HCEC 1CT (cell line): Measurements from ENCODE around the gene CHCHD6.

Source experiments
- DNase-seq: peaks from one replicate; pipeline ENCODE4 v3.0.0-alpha.2; 2017

The CHCHD6 gene

DNA sequence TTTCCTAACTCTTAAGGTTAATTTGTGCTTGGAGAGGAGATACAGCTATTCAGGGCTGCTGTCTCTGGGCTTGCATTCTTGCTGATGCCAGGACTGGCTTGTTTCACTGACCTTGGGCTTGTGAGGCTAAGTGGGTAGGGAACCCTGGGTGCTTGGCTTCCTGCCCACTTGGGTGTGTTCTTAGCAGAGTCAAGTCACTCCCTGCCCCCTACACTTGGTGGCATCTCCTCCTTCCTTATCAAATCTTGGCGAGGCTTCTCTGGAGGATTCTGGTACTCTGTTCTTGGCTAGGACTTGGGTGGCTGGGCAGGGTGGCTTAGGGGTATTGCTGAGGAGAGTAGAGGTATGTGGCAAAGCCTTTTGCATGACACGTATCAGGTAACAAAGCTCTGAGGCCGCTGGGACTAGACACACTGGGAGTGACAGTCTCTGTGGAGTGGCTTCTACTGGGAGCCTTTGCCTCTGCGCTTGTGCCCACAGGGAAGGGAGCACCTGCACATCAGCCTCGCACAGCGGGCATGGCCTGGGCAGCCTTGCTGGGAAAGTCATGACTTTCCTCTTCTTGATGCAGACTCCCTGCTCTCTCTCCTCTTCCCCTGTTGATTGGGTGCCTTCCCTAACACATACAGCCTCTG, 41.8 kb downstream of the CHCHD6 start:
- no peak for DNase-seq

DNA sequence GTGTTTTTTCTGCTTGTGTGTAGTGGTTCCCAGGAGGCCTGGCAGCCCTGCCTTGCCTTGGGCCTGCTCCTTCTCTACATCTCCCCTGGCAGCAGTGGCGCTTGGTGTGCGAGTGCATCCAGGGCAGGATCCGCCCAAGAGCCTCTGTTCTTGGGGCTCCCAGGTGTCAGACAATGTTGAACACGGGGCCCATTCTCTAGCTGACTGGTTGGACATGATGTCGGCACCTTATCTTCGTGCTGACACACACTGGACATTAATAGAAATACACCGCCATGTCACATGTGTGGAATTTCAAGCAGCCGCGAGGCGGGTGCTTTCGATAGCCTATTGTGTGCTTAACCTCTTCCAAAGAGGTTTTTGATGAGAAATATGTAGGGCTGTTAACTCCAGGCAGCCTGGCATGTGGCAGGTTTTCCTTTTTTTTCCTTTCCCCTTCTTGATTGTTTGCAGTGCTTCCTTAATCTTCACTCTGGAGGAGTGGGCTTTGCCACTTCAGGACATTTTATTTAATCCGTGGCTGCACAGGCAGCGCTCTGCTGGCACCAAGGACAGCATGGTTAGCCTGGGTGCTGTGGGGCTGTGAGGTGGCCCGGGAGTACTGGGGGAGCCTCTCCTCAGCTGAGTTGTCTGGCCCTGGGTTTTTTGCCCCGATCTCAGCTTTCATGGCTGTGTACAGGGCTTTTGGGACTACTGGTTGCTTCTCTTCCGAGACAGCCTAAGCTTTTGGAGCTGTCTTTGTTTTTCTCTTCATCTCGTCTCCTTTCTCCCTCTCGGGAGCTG, 42.5 kb downstream of the CHCHD6 start:
- DNase-seq, result no peak

DNA sequence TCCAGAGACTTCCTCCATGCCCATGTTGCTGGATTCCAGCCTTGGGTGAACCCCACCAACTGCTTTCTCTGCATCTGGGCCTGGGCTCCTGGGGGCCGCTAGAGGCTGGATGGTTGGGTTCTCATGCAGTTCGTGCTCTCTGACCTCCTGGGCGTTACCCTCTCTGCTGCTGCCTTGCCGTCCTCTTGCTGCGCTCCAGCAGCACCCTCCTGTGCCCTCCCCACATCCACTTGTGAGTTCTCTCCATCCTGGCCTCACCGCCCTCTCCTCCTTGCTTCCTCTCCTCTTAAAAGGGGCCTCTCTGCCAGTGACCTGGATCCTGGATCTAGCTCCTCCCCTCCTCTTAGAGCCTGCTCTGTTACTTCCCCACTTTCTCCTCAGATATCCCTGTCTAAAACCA, 43.7 kb downstream of the CHCHD6 start:
- no peak for DNase-seq

DNA sequence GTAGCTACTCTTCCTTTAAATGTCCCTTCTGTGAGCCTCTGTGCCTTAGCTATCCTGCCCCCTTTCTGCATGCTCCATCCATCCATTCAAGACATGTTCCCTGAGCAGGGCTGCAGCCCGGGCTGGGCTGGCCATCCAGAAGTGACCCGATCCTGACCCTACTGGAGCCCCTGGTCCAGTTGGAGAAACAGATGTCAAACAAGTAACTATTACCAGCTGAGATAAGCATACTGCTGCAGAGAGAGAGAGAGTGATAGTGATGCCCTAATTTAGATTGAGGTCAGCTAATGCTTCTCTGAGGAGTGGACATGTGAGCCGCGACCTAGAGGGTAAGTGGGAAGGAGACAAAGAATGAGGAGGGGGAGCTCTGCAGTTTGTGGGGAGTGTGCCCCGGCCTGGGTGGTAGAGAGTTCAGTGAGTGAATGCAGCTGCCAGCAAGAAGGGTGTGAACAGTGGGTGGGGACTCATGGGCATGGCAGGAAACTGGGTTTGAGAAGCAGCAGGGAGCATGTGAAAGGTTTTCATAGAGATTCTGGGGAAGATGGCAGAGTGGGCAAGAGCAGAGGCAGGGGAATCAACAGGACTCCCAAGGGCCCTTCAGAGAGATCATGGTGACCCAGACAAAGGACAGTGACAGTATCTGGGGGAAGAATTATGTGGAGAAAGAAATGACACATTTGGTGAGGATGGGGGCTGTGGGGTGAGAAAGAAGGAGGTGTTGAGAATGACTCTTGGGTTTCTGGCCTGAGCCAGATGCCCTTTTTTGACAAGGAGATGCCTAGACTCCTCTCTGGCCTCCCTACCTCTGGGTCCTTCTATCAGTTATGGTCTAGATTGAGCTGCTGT, 44.9 kb downstream of the CHCHD6 start:
- DNase-seq, result no peak

DNA sequence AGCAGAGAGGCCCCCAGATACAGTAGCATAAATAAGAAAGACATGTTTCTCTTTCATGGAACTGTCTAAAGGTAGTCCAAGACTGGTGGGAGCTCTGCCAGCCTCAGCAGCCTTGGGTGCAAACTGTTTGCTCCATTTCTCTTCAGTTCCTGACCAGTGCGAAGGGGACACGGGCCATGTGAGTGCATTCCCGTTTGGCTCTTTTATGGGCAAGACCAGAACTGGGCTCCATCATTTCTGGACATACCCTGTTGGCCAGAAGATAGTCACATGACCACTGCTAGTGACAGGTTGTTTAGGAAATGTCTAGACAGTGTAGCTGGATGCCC, 45.5 kb downstream of the CHCHD6 start:
- DNase-seq, result no peak

DNA sequence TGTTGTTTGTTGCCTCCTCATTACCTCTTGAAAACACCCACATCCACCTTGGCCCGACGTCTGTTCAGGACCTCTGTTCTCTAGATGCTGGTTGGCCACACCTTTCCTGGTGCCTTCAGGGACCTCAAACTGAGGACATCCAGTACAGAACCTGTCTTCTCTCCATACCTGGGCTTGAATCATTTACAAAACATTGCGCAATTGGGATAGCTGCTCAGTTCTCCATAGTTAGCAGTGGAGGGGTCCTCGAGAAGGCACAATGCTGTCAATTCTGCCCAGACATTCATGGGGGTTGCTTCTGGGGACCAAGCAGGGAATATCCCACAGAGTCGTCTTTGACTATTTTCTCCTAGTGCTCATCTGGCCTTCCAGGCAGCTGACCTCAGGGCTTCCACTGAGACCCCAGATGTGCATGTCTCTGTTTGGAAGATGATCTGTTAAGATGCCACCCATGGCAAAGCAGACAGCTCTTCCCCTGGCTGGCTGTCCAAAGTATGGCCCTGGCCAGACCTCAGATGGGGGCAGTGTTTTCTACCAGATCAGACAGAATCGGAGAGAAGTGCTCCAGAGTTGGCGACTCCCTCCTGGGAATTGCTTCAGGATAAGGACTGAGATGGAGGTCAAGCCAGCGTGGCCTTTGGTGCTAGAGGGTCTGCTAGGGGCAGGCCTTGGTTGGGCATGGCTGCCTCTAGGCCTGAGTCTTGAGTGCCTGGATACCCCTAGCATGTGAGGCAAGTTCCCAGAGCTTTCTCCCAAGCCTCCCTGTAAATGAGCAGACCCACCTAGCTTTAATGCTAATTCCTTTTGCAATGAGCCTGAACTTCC, 46.1 kb downstream of the CHCHD6 start:
- no peak for DNase-seq

DNA sequence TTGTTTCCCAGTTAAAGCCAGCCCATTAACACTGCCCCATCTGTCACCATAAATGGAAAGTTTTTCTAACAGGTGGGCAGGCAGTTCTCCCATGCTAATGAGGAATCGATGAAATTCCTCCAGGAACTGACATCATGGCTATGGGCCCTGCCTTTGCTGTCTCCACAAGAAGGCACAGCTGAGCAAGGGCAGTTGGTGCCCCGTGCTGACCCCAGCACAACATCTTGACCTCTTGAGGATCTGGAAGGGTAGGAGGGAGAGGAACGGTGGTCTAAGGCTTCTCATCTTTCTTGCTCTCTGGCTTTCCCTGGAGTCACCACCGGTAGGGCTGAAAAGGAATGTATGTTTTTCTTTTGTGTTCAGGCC, 46.7 kb downstream of the CHCHD6 start:
- DNase-seq, result no peak

DNA sequence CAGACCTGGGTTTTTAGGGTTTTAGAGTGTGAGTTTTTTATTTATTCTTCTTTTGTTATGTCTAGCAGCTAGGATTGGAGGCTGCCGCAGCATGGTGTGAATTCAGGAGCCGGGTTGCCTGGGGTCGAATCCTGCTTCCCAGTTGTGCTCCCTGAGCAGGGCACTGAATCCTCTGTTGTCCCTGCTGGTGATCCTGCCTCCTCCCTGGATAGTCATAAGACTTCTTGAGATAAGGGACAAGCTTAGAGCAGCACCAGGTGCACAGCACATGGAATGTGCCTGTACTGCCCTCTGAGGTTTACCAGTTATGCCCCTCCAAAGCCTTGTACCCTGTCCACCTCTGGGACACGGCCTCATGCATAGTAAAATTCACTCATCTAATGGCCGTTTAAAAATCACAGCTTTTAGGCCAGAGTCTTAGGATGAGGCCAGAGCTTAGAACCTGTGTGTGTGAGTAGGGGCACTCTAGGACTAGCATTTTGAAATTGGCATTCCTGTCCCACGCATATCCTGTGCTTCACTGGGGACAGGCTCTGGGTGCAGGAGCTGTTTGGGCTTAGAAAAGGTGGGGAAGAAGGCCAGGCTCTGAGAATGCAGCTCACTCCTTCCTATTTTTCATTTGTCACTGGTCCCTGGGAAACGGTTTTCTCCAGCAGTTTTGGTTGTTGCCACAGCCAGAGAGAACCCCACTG, 47.7 kb downstream of the CHCHD6 start:
- DNase-seq, result no peak

DNA sequence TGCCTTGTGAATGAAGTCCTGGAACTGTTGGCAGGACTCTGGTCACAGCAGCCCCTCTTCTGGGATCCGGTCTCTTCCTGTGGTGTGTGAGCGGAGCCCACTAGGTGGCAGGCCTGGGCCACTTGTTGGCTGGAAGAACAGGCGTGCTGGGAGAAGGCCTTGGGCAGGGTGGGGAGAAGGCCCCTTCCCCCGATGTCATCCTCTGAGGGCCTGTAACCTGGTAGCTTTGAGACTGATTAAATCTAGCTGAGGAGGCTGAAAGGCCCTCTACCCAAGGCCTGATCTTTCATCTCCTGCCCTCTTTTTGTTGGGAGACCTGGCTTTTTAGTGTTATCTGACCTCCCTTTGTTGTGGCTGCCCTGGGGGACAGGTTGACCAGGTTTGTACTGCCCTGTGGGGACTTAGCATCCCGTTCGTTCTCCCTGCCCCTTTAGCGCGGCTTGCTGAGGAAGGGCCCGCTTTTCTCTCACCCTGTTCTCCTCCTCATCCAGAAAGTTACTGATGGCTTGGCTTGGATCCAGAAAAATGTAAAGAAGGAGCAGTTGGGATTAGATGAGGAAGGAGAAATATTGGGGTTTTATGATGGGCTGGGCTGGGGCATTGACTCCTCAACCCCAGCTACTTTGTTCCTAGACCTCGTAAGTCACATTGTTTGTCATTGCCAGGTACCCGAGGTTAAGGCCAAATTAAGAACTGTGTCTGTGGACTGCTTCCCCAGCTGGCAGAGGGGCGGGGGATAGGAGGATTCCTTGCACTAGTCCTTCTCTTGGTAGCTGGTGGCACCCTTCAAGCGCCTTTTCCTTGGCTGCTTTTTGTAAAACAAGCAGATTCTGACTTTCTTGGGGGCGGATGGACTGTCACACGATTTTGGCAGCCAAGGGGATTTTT, 48.5 kb downstream of the CHCHD6 start:
- peak; percentile 51 for DNase-seq

DNA sequence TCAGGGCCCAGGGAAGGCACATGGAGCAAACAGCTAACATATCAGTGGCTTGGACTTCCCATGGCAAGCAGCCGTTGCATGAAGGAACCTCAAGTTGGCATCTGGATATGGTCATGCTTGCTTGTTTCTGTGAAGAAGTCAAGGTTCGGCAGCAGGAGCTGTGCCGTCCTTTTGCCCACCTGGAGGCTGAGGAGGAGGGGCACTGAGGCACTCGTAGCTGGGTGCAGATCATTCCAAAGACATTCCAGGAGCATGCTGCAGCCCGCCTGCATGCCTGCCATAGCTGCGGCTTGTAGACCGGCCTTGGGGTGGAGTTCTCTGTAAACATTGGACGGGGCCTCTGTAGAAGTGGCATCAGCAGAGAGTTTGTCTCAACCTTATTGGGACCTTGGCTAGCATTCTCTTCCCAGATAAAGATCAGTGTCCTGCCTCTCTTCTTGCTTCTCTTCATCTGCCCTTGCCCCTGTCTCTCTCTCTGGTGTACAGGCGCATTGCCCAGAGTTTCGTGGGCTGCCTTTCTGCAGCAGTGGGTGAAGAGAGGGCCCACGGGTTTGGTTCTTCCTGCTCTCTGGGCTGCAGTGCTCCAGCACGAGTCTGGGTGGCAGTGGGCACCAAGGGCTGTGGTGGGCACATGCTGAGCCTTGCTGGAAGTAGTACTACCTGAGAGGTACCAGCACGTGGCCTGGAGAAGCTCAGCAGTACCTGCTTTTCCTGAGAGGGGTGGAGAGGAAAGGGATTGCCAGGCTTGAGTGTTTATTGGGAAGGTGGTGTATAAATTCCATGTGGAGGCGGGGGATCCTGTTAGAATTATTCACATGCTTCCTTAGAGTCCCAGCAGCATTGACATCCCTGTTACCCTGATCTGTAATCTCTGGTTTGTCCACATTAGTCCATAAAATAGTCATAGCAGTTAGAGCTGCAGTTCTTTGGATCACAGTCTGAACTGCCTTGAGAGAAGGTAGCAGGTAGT, 49.4 kb downstream of the CHCHD6 start:
- no peak for DNase-seq

DNA sequence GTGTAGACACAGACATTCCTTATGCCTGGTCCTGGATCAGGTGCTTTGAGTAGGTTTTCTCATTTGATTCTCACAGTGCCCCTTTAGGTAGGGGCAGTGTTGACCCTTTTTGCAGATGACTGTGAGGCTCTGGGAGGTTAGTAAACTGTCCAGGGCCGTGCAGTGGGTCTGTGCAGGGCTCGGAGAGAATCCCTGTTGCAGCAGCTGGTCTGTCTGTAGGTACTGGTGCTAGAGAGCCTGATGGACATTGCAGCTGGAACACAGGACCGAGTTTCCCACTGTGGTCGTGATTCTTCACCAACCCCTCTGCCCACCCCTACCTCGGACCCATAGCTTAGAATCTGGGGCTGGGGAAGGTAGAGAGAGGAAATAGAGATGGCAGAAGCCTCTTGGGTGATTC, 51.8 kb downstream of the CHCHD6 start:
- no peak for DNase-seq

DNA sequence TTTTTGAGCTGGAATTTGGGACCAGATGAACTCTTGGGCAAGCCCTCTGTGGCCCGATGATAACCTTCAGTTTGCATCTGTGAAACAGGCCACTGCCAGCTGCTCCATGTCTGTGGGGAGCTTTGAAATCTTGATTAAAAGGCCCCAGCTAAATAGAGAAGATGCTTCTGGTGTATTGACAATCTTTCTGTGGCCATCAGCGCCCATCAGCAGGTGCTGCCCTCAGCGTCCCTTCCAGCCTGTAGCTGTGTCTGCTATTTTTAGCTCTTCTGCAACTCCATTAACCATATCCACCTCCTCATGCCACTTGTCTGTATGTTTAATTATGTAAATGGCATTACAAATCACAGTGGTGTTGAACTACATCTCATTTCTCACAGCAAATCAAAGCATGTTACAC, 54.0 kb downstream of the CHCHD6 start:
- DNase-seq, result no peak

DNA sequence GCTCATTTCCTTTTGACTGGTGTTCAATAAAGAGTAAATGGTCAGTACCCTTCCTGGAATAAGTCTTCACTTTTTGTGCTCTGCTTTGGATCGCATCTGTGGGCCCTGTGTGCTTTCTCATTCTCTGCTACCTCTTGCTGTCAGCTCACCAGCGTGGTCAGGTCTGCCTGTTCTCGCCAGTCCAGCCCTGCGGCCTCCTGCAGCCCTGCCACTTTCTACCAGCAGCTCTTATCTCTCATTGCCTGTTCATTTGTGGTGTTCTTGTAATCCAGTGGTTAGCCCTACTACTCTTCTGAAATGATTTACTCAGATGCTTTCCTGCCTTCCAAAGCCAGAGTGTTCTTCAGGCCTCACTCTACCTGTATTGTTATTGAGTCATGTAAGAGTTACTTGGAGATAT, 54.8 kb downstream of the CHCHD6 start:
- DNase-seq, result no peak

DNA sequence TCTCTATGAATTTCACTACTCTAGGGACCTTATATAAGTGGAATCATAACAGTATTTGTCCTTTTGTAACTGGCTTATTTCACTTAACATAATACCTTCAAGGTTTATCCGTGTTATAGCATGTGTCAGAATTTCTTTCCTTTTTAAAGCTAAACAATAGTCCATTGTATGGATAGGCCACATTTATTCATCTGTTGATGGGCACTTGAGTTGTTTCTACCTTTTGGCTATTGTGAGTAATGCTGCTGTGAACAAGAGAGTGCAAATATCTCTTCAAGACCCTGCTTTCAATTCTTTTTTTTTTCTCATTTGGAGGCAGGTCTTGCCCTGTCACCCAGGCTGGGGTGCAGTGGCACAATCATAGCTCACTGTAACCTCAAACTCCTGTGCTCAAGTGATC, 56.5 kb downstream of the CHCHD6 start:
- no peak for DNase-seq

DNA sequence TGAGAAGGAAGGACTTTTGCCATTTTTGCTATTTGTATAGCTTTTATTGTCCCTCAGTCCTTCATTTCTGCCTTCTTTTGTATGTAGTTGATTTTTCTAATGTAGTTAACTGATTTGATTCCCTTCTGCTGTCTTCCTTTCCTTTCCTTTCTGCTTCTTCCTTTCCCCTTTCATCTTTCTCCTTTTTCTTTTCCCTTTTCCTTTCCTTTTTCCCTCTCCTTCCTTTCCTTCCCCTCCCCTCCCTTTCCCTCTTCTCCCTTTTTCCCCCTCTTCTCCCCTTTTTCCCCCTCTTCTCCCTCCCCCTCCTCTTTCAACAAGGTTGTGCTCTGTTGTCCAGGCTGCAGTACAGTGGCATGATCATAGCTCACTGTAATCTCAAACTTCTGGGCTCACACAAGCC, 59.0 kb downstream of the CHCHD6 start:
- no peak for DNase-seq

DNA sequence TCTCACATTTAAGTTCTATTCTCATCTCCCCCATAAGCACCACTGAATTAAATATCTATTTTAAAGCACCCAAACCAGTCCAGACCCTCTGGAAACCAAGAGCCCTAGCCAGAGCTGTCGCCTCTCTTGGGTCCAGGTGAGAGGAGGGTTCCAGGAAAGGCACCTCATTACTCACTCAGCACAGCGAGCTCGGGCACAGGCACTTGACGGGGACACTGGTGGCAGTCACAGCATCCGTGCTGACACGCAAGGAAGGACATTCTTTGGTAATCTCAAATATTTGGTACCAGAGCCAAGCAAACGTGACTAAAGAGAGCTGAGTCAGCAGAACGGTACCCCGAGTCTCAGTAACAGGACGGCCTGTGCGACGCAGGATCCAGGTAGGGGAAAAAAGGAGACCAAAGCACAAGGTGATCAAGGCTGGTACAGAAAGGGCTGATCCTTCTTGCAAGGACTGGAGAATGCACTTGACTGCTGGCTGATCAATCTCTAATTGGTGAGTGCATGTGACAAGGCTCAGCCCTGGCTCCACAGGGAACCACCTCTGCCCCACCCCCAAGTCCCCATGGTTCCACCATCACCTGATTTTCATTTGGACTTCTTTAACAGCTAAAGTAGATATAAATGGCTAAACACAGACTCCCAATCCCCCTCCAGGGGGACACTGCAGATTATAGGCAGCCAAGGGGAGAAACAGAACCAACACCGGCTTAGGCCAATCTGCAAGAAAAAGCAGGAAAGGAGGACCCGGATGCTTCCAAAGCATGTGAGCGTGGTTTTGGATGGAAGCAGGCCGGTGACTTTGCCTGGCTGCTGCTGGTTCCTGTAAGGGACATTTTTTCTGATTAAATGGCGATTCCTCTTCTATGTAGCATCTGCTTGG, 61.4 kb downstream of the CHCHD6 start:
- no peak for DNase-seq

DNA sequence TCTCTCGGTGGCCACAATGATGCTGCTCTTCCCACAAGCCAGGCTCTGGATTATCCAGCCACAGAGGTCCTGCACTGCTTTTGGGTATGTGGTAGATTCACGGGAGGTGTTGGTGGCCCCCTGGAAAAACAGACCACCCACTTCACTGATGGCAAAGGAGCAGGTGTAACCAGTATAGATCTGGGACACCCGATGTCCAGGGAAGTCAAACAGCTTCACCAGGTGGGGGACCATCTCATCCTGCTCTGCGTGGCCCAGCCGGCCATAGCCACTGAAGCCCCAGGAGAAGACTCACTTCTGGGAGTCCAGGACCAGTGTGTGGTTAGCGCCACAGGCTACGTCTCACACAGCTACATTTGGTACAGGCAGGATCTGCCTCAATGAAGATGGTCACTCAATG, 62.6 kb downstream of the CHCHD6 start:
- DNase-seq, result no peak

DNA sequence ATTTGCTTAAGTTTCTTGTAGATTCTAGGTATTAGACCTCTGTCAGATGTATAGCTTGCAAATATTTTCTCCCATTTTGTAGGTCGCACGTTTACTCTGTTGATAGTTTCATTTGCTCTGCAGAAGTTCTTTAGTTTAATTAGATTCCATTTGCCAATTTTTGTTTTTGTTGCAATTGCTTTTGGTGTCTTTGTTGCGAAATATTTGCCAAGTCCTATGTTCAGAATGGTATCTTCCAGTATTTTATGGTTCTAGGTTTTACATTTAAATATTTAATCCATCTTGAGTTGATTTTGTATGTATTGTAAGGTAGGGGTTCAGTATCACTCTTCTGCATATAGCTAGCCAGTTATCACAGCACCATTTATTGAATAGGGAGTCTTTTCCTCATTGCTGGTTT, 64.9 kb downstream of the CHCHD6 start:
- no peak for DNase-seq

DNA sequence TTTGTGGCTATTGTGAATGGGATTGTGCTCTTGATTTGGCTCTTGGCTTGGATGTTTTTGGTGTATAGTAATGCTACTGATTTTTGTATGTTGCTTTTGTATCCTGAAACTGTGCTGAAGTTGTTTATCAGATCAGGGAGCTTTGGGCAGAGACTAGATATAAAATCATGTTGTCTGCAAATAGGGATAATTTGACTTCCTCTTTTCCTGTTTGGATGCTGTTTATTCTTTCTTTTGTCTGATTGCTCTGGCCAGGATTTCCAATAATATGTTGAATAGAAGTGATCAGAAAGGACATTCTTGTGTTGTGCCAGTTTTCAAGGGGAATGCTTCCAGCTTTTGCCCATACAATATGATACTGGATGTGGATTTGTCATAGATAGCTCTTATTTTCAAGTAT, 66.1 kb downstream of the CHCHD6 start:
- DNase-seq, result no peak
